ENCODE results near the gene VPS9D1.

DNA sequence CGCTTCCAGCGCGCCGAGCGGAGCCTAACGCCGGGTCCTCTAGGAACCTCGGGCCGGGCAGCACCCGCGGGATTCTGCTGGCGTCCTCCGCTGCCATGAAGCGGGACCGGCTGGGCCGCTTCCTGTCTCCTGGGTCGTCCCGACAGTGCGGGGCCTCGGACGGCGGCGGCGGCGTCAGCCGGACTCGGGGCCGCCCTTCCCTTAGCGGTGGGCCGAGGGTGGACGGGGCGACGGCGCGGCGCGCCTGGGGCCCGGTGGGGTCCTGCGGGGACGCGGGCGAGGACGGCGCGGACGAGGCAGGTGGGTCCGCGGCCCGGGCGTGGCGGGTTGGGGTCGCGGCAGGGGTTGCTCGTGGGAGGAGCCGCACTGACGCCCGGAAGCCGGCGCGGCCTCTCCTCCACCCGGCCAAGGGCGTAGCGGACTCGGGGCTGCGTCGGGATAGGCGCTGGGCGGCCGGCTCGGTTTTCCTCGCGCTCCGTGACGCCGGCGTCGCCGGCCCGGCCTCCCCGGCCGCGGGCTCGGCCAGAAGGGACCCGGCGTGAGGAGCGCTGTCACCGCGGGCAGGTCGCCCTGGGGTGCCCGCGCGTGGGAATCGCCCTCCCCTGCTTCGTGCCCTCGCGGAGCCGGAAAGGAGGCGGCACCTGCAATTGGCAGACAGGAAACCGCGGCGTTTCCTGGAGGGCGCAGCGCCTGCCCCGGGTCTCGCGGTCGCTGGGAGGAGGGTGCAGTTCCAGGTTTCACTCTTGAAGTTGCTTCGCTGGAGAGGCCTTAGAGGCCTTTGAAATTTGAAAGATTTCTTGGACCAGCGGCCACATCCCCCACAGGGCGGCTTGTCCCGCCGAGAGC lies 1.1 kb upstream of the VPS9D1 start:
- TF ChIP-seq ZNF274 (IDR thresholded peaks at IDR 0.05; ENCODE audit: low read depth, low read length): no peak
- TF ChIP-seq YY1 (IDR thresholded peaks at IDR 0.05; ENCODE audit: insufficient read depth, insufficient read length): no peak

Measured in NT2/D1 (cell line).